ENCODE data around the gene TNIP1. TPM values are rescaled to one million over a fixed set of nuclear protein-coding genes. Genes with fewer than 3 reads are reported as not detected.

TNIP1 gene
- total RNA-seq, 1 experiment from 2014 or later: 342 TPM

DNA sequence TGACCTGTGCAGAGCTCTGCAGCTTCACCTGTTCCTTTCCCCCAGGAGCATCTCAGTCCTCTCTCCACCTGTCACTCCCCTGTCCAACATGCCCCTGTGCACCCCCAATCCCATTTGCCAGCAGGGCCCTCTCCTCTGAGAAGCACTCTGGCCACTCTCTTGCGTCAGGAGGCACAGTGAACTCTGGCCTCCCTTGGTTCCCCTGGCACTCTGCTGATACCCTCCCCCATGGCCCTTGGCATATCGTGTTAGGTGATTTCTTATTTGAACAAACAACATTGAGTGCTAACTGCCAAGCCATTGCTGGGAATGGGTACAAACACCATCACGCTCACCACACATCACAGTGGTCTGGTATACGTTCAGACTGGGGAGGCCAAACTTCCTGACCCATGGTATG is 20.9 kb upstream of the TNIP1 start:
- intact Hi-C loops (cut with micrococcal nuclease): no loop called here
- POLR2A ChIA-PET: interaction anchor here (1.3 kb wide), 1 partner anchor 20 kb away, joined by 3 read pairs; no protein-coding TSS in a partner anchor
- Mint-ChIP-seq H3K4me3 (ENCODE audit: unreplicated experiment) (no peak overlapping the region), H3K27ac (ENCODE audit: low read depth, unreplicated experiment) (no peak overlapping the region), H3K4me1 (ENCODE audit: insufficient read depth, unreplicated experiment) (peaks cover 18% of the 10 kb centered on the region), H3K36me3 (ENCODE audit: insufficient read depth, unreplicated experiment) (no peaks in the 10 kb centered on the region), H3K9me3 (ENCODE audit: unreplicated experiment) (no peaks in the 10 kb centered on the region), H3K27me3 (ENCODE audit: insufficient read depth, unreplicated experiment) (no peaks in the 10 kb centered on the region)
- CTCF ChIA-PET: interaction anchor here (0.5 to 2.8 kb wide), 9 partner anchors 13 to 1413 kb away, joined by 3 to 33 read pairs (median 5); no protein-coding TSS in a partner anchor
- TF ChIP-seq, protein P1, sequence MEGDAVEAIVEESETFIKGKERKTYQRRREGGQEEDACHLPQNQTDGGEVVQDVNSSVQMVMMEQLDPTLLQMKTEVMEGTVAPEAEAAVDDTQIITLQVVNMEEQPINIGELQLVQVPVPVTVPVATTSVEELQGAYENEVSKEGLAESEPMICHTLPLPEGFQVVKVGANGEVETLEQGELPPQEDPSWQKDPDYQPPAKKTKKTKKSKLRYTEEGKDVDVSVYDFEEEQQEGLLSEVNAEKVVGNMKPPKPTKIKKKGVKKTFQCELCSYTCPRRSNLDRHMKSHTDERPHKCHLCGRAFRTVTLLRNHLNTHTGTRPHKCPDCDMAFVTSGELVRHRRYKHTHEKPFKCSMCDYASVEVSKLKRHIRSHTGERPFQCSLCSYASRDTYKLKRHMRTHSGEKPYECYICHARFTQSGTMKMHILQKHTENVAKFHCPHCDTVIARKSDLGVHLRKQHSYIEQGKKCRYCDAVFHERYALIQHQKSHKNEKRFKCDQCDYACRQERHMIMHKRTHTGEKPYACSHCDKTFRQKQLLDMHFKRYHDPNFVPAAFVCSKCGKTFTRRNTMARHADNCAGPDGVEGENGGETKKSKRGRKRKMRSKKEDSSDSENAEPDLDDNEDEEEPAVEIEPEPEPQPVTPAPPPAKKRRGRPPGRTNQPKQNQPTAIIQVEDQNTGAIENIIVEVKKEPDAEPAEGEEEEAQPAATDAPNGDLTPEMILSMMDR (IDR thresholded peaks at IDR 0.05; ENCODE audit: unreplicated experiment): no peak
- BruUV-seq (replicated peaks): no TSS peak
- no peak for DNase-seq (ENCODE audit: unreplicated experiment)

DNA sequence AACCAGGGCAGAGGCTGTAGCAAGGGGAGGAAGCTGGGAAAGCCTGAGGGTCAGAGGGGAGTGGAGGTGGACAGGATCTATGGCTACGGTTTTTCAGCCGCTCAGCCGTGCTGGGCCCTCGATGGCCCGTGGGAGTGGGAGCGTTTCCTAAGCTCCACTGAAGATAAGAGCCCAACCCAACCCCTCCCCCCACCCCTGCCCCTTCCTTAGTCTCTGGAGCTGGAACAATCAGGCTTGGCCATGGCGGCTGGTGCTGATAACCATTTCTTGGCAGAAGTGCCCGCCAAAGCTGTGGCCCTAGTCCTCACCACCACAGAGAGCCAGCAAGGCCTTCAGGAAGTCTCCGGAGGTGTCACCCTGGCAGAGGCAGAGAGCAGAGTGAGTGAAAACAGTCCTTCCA is 20.3 kb upstream of the TNIP1 start:
- no peaks in the 10 kb centered on the region for H3K27me3 Mint-ChIP-seq (ENCODE audit: insufficient read depth, unreplicated experiment)
- no peak overlapping the region for H3K4me3 Mint-ChIP-seq (ENCODE audit: unreplicated experiment)
- POLR2A ChIA-PET: no interaction called here
- BruUV-seq (replicated peaks): no TSS peak
- H3K36me3 Mint-ChIP-seq (ENCODE audit: insufficient read depth, unreplicated experiment): no peaks in the 10 kb centered on the region
- TF ChIP-seq, protein P1 (IDR thresholded peaks at IDR 0.05; ENCODE audit: unreplicated experiment): no peak
- no peaks in the 10 kb centered on the region for H3K9me3 Mint-ChIP-seq (ENCODE audit: unreplicated experiment)
- intact Hi-C loops (cut with micrococcal nuclease): no loop called here
- no peak for DNase-seq (ENCODE audit: unreplicated experiment)
- H3K27ac Mint-ChIP-seq (ENCODE audit: low read depth, unreplicated experiment): no peak overlapping the region
- peaks cover 14% of the 10 kb centered on the region for H3K4me1 Mint-ChIP-seq (ENCODE audit: insufficient read depth, unreplicated experiment)
- CTCF ChIA-PET: interaction anchor here (0.7 to 2.8 kb wide), 6 partner anchors 14 to 138 kb away, joined by 3 to 33 read pairs (median 6); no protein-coding TSS in a partner anchor

DNA sequence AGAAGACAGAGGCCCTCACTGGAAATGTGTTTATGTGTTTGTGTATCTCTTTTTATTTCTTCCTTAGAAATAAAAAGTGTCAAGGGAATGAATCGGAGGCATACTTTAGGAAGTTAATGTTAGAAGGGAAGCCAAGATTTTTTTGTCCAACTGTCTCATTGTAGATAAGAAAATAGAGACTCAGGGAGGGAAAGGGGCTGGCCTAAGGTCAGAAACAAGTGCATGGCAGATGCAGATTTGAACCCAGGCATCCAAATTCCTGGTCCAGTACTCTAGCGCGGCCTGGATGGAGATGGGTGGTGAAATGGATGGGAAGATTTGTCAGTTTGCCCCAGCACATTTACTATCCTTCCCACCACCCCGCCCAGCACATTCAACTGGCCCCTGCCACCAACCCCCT is 19.8 kb upstream of the TNIP1 start:
- TF ChIP-seq, protein P1 (IDR thresholded peaks at IDR 0.05; ENCODE audit: unreplicated experiment): no peak
- POLR2A ChIA-PET: no interaction called here
- no peaks in the 10 kb centered on the region for H3K36me3 Mint-ChIP-seq (ENCODE audit: insufficient read depth, unreplicated experiment)

DNA sequence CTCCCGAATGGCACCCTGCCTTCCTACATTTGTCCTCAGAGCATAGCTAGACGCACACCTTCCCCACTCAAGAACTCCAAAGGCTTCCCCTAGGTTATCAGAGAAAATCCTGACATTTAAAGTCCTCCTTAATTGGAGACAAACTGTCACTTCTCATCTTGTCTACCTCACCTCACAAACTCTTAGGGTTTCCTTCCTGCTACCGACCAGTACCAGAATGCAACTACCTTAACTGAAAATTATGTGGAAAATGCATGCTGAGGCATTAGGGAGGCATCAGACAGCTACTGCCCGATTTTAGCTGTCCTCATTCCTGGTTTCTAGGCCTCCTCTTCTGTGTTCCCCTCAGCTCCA is 17.9 kb upstream of the TNIP1 start:
- H3K4me1 Mint-ChIP-seq (ENCODE audit: insufficient read depth, unreplicated experiment): peaks cover 22% of the 10 kb centered on the region
- CTCF ChIA-PET: interaction anchor here (0.6 to 6.0 kb wide), 12 partner anchors 12 to 159 kb away, joined by 3 to 72 read pairs (median 4); no protein-coding TSS in a partner anchor
- H3K27ac Mint-ChIP-seq (ENCODE audit: low read depth, unreplicated experiment): no peak overlapping the region
- H3K4me3 Mint-ChIP-seq (ENCODE audit: unreplicated experiment): no peak overlapping the region
- intact Hi-C loops (cut with micrococcal nuclease): no loop called here
- TF ChIP-seq, protein P1 (IDR thresholded peaks at IDR 0.05; ENCODE audit: unreplicated experiment): no peak
- BruUV-seq (replicated peaks): no TSS peak
- no peaks in the 10 kb centered on the region for H3K36me3 Mint-ChIP-seq (ENCODE audit: insufficient read depth, unreplicated experiment)
- no peak for DNase-seq (ENCODE audit: unreplicated experiment)
- POLR2A ChIA-PET: interaction anchor here (1.2 to 1.3 kb wide), 2 partner anchors 12 to 27 kb away, joined by 5 to 6 read pairs; no protein-coding TSS in a partner anchor
- no peaks in the 10 kb centered on the region for H3K9me3 Mint-ChIP-seq (ENCODE audit: unreplicated experiment)
- no peaks in the 10 kb centered on the region for H3K27me3 Mint-ChIP-seq (ENCODE audit: insufficient read depth, unreplicated experiment)

More for the DNA sequence above, 19.8 kb upstream of the TNIP1 start:
- Mint-ChIP-seq H3K4me1 (ENCODE audit: insufficient read depth, unreplicated experiment) (peaks cover 17% of the 10 kb centered on the region), H3K9me3 (ENCODE audit: unreplicated experiment) (no peaks in the 10 kb centered on the region), H3K27ac (ENCODE audit: low read depth, unreplicated experiment) (no peak overlapping the region), H3K27me3 (ENCODE audit: insufficient read depth, unreplicated experiment) (no peaks in the 10 kb centered on the region), H3K4me3 (ENCODE audit: unreplicated experiment) (no peak overlapping the region)
- intact Hi-C loops (cut with micrococcal nuclease): no loop called here
- DNase-seq (ENCODE audit: unreplicated experiment): no peak
- CTCF ChIA-PET: interaction anchor here (0.8 to 2.8 kb wide), 4 partner anchors 14 to 52 kb away, joined by 4 to 33 read pairs (median 6); no protein-coding TSS in a partner anchor
- no TSS peak for BruUV-seq (replicated peaks)
